Naive B cell (primary cell): ENCODE data around the gene CLEC1A. TPM values are rescaled to one million over a fixed set of nuclear protein-coding genes. Genes with fewer than 3 reads are reported as not detected.

ENCODE experiments used
- ATAC-seq, 2 donors: fragments of 150-1000 bp; cut with Tn5 transposase; 2 replicates each; pipeline ENCODE4 v1.10.0; 2021; ENCODE audit warnings: low read depth in 2 of 2, mild to moderate bottlenecking in 2 of 2, moderate library complexity in 2 of 2
- DNase-seq: peaks from one replicate; pipeline ENCODE4 v3.0.0; 2022
- H3K27ac Mint-ChIP-seq, 6 donors: one replicate each; pipeline ENCODE4 v1.8.0; 2020 to 2022; ENCODE audit warnings: mild to moderate bottlenecking in 6 of 6, mixed read lengths in 6 of 6, moderate library complexity in 5 of 6, inconsistent platforms in 2 of 6
- H3K27me3 Mint-ChIP-seq, 3 donors: one replicate each; pipeline ENCODE4 v1.8.0; 2021 to 2022; ENCODE audit warnings: mixed read lengths in 3 of 3, mild to moderate bottlenecking in 1 of 3
- H3K36me3 Mint-ChIP-seq, 2 donors: one replicate each; pipeline ENCODE4 v1.8.0; 2020 to 2022; ENCODE audit warnings: mixed read lengths in 2 of 2, inconsistent platforms in 1 of 2, mild to moderate bottlenecking in 1 of 2
- H3K4me1 Mint-ChIP-seq, 3 donors: one replicate each; pipeline ENCODE4 v1.8.0; 2020 to 2022; ENCODE audit warnings: mixed read lengths in 3 of 3, inconsistent platforms in 1 of 3, mild to moderate bottlenecking in 1 of 3, moderate library complexity in 1 of 3
- H3K4me3 Mint-ChIP-seq, 8 donors: one replicate each; pipeline ENCODE4 v1.8.0; 2020 to 2022; ENCODE audit warnings: mild to moderate bottlenecking in 8 of 8, mixed read lengths in 8 of 8, moderate library complexity in 8 of 8, inconsistent platforms in 2 of 8
- H3K9me3 Mint-ChIP-seq, 7 donors: one replicate each; pipeline ENCODE4 v1.8.0; 2020 to 2022; ENCODE audit warnings: mixed read lengths in 7 of 7, mild to moderate bottlenecking in 5 of 7, inconsistent platforms in 2 of 7, moderate library complexity in 1 of 7
- polyA plus RNA-seq, 6 donors: library from polyadenylated mRNA; unstranded; fragments of 300-500 nt; fragmentation: Illumina TruSeq; gene quantifications; one replicate each; pipeline ENCODE4 v1.2.3, GENCODE V29; 2021; ENCODE audit warnings: low read depth in 6 of 6

The CLEC1A gene
- not detected for polyA plus RNA-seq

GRCh38 chr12:10098791-10099190 is at the start of gene CLEC1A:
TSS of gene CLEC1A (minus strand) at chr12:10098985. CDS start at chr12:10098922, 63 bp downstream.
- no peak within 1 kb of the TSS for H3K4me3 Mint-ChIP-seq
- peaks cover 4 to 8% of the 10 kb centered on the region in 2 donors for H3K36me3 Mint-ChIP-seq
- H3K27me3 Mint-ChIP-seq, result peaks cover 15 to 24% (median 23%) of the 10 kb centered on the region in 3 donors
- H3K27ac Mint-ChIP-seq, result no peak within 1 kb of the TSS
- ATAC-seq, result no peak
- DNase-seq, result no peak
- peaks cover 2 to 11% (median 4%) of the 10 kb centered on the region in 7 donors for H3K9me3 Mint-ChIP-seq
- no peaks in the 10 kb centered on the region for H3K4me1 Mint-ChIP-seq

GRCh38 chr12:10147714-10148403 is 49.1 kb upstream of the CLEC1A start:
- Mint-ChIP-seq H3K27me3 (peaks cover 16 to 30% (median 16%) of the 10 kb centered on the region in 3 donors), H3K4me3 (no peak overlapping the region), H3K27ac (no peak overlapping the region), H3K4me1 (peaks cover 0 to under 1% (median under 1%) of the 10 kb centered on the region in 3 donors), H3K9me3 (peaks cover 0 to 10% (median 0%) of the 10 kb centered on the region in 7 donors), H3K36me3 (no peaks in the 10 kb centered on the region)
- DNase-seq (no peak), ATAC-seq (no peak)

- peaks cover 0 to 7% (median 0%) of the 10 kb centered on the region in 7 donors for H3K9me3 Mint-ChIP-seq
- H3K4me3 Mint-ChIP-seq, result no peak overlapping the region
- no peak for ATAC-seq
- peaks cover 0 to 5% (median 0%) of the 10 kb centered on the region in 3 donors for H3K4me1 Mint-ChIP-seq
- H3K36me3 Mint-ChIP-seq, result no peaks in the 10 kb centered on the region
- H3K27ac Mint-ChIP-seq, result no peak overlapping the region
- no peak for DNase-seq
- H3K27me3 Mint-ChIP-seq, result peaks cover 21 to 24% (median 23%) of the 10 kb centered on the region in 3 donors
These were observed 44.3 kb upstream of the CLEC1A start for GRCh38 chr12:10142976-10143589.

DNA sequence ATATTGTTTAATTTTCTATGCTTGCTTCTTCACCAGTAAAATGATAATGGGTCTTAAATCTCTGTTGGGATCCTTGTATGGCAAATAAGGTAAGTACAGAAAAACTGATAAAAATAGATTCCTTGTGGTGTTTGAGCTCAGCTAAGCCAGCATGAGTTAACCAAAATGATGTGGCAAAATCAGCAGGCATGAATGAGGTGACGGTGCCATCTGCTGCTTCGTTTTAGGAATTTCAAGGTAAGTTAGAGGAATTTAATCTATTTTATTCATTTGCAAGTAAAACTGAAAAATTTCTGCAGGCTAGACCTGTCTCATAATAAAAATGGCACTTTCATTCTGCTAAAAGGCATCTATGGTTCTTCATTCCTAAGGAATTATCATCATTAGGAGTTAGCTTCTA is 41.2 kb upstream of the CLEC1A start:
- no peaks in the 10 kb centered on the region for H3K36me3 Mint-ChIP-seq
- peak; percentile 41 for DNase-seq
- H3K27me3 Mint-ChIP-seq, result peaks cover 38 to 44% (median 40%) of the 10 kb centered on the region in 3 donors
- H3K4me3 Mint-ChIP-seq, result no peak overlapping the region
- H3K9me3 Mint-ChIP-seq, result no peaks in the 10 kb centered on the region
- no peak overlapping the region for H3K27ac Mint-ChIP-seq
- H3K4me1 Mint-ChIP-seq, result peaks cover 0 to 5% (median 0%) of the 10 kb centered on the region in 3 donors
- peak; percentile 30 to 57 for ATAC-seq

- Mint-ChIP-seq H3K27ac (no peak overlapping the region), H3K27me3 (peaks cover 34 to 46% (median 37%) of the 10 kb centered on the region in 3 donors), H3K4me1 (peaks cover 0 to 5% (median 0%) of the 10 kb centered on the region in 3 donors), H3K9me3 (no peaks in the 10 kb centered on the region), H3K4me3 (peak overlapping the region in 1 of 8 donors; percentile 54), H3K36me3 (no peaks in the 10 kb centered on the region)
- ATAC-seq (no peak), DNase-seq (no peak)
These were observed 37.9 kb upstream of the CLEC1A start for GRCh38 chr12:10136637-10137205.

DNA sequence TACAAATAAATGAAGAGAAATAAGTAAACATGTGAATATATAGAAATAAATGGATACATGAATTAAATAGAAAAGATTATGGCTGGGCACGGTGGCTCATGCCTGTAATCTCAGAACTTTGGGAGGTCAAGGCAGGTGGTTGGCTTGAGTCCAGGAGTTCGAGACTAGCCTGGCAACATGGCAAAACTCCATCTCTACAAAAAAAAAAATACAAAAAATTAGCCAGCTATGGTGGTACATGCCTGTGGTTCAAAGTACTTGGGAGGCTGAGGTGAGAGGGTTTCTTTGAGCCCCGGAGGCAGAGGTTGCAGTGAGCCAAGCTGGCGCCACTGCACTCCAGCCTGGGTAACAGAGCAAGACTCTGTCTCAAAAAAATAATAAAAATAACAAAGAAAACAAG is 36.3 kb upstream of the CLEC1A start:
- no peaks in the 10 kb centered on the region for H3K36me3 Mint-ChIP-seq
- peaks cover 37 to 53% (median 46%) of the 10 kb centered on the region in 3 donors for H3K27me3 Mint-ChIP-seq
- H3K4me3 Mint-ChIP-seq, result no peak overlapping the region
- DNase-seq, result no peak
- no peaks in the 10 kb centered on the region for H3K9me3 Mint-ChIP-seq
- ATAC-seq, result no peak
- peaks cover under 1 to 7% (median 4%) of the 10 kb centered on the region in 3 donors for H3K4me1 Mint-ChIP-seq
- no peak overlapping the region for H3K27ac Mint-ChIP-seq

DNA sequence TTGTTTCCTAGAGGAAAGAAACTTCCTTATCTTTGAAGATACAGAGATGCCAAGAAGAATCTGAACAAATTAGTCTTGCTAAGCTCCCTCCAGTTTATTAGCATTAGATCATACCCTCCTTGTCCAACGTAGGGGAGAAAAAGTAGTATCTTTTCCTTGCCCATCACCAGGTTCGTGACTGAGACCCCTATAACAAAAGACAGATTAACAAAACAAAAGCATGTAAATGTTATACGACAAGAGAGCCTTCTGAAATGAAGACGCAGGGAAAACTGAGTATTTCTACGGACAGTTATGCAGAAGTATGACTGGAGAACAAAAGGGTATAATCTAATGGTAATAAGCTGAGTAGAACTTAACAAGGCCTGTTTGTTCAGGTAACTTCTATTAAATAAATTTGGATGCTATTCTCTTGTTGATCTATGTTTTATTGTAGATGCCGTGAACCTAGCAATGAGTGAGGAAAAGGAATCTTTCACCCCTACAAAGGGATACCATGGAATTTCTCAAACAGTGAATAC is 34.1 kb upstream of the CLEC1A start:
- Mint-ChIP-seq H3K36me3 (no peaks in the 10 kb centered on the region), H3K9me3 (no peaks in the 10 kb centered on the region), H3K4me1 (peaks cover 11 to 18% (median 17%) of the 10 kb centered on the region in 3 donors), H3K27ac (no peak overlapping the region), H3K27me3 (peaks cover 42 to 59% (median 55%) of the 10 kb centered on the region in 3 donors), H3K4me3 (no peak overlapping the region)
- DNase-seq (no peak), ATAC-seq (no peak)

DNA sequence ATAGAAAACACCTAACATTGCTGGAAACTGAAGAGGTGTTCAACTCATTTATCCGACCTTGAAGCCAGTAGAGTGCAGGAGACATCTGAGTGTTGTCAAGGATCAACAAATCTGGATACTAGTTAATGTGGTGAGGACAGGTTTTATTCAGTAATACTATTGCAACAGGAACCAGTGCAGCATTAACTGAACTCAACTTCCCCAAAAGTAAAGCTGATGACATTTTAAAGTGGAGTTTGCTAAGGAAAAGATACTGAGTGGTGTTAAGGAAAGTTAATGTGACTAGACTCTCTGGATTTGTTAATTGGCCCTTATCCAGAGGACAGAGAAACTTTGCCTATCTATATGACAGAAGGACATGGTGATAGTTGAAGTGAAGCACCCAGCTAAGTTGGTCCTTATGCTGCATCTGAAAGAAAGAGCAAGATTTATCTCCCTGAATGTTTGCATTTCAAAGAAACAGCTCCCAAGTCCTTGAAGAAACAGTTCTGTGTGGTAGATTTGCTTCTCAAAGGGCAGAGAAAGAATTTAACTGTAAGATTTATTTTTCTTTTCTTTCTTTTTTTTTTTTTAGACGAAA is 32.4 kb upstream of the CLEC1A start:
- Mint-ChIP-seq H3K4me3 (no peak overlapping the region), H3K9me3 (no peaks in the 10 kb centered on the region), H3K27me3 (peaks cover 45 to 58% (median 52%) of the 10 kb centered on the region in 3 donors), H3K4me1 (peaks cover 11 to 18% (median 17%) of the 10 kb centered on the region in 3 donors), H3K36me3 (no peaks in the 10 kb centered on the region), H3K27ac (no peak overlapping the region)
- ATAC-seq (no peak), DNase-seq (no peak)

DNA sequence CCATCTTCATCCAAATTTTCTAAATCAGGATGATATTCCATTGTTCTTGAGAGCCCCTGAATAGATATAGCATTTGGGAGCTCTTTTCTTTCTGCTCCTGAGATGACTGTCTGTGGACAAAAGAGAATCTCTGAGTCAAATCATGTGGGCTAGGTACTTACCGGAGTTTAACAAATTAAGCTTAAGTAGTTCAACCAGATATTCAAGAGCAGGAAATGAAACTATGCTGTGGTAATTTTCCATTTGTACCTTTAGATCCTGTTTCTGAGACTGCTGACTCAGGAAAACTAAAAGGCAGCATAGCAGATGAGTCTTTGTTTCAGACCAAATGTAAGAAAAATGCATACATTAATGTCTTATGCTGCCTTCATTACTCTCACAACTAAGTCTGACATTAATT is 31.3 kb upstream of the CLEC1A start, which contains the start of gene CLEC7A:
Gene CLEC7A, minus strand, starts transcription at position 158 of the 400 bp plus-strand sequence. Its CDS starts 117 bp downstream, at position 41.
- Mint-ChIP-seq H3K36me3 (no peaks in the 10 kb centered on the region), H3K9me3 (no peaks in the 10 kb centered on the region), H3K4me3 (peak within 1 kb of the TSS in 3 of 8 donors; percentile 16 to 71 (median 30)), H3K27ac (no peak within 1 kb of the TSS), H3K27me3 (peaks cover 49 to 63% (median 58%) of the 10 kb centered on the region in 3 donors), H3K4me1 (peaks cover 11 to 18% (median 17%) of the 10 kb centered on the region in 3 donors)
- ATAC-seq (peak; percentile 94 to 95), DNase-seq (peak; percentile 54)

DNA sequence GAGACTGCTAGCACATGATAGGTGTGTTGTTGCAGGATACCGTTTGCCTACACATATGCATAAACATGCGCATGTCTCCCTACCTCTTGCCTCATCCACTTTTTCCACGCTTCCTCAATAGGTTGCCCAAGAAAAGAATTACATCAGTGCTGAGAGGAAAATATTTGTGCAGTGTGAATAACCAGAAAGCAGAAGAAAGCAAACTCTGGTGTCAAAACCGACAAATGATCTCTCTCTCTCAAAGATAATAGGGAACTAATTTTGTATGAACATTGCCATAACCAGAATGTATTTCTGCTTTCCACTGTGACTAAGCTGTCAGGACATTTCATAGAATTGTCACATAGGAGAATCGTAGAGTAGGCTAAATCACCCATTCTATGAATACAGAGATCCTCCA is 29.9 kb upstream of the CLEC1A start:
- Mint-ChIP-seq H3K27ac (no peak overlapping the region), H3K9me3 (no peaks in the 10 kb centered on the region), H3K27me3 (peaks cover 50 to 59% (median 59%) of the 10 kb centered on the region in 3 donors), H3K36me3 (no peaks in the 10 kb centered on the region), H3K4me3 (no peak overlapping the region), H3K4me1 (peaks cover 11 to 18% (median 17%) of the 10 kb centered on the region in 3 donors)
- ATAC-seq (peak in 1 of 2 donors; percentile 38), DNase-seq (no peak)

DNA sequence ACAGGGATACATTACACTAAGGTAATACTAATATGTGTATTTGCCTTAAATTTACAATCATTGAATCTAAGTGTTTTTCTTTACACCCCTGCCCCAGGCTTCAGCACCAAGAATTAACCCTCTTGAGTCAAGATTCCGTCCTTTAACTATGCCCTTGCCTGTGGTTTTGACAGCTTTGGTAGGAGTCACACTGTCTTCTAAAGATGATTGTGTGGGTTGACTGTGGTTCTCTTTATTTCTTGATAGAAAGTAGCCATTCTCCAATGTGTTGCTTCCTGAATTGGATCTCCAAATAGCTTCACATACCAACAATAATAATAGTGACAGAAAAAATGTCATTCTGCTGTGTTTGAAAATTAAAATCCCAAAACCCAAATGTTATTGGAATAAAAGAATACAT is 27.6 kb upstream of the CLEC1A start:
- ATAC-seq, result no peak
- DNase-seq, result no peak
- peaks cover 11 to 19% (median 17%) of the 10 kb centered on the region in 3 donors for H3K4me1 Mint-ChIP-seq
- peaks cover 0 to 5% of the 10 kb centered on the region in 2 donors for H3K36me3 Mint-ChIP-seq
- no peak overlapping the region for H3K27ac Mint-ChIP-seq
- H3K9me3 Mint-ChIP-seq, result no peaks in the 10 kb centered on the region
- no peak overlapping the region for H3K4me3 Mint-ChIP-seq
- peaks cover 44 to 52% (median 45%) of the 10 kb centered on the region in 3 donors for H3K27me3 Mint-ChIP-seq

- DNase-seq (no peak), ATAC-seq (no peak)
- Mint-ChIP-seq H3K4me1 (peaks cover 4 to 6% (median 5%) of the 10 kb centered on the region in 3 donors), H3K4me3 (no peak overlapping the region), H3K9me3 (peaks cover 0 to 9% (median 5%) of the 10 kb centered on the region in 7 donors), H3K36me3 (peaks cover 0 to 5% of the 10 kb centered on the region in 2 donors), H3K27me3 (peaks cover 32 to 39% (median 37%) of the 10 kb centered on the region in 3 donors), H3K27ac (no peak overlapping the region)
These were observed 23.9 kb upstream of the CLEC1A start for GRCh38 chr12:10122689-10123088.

DNA sequence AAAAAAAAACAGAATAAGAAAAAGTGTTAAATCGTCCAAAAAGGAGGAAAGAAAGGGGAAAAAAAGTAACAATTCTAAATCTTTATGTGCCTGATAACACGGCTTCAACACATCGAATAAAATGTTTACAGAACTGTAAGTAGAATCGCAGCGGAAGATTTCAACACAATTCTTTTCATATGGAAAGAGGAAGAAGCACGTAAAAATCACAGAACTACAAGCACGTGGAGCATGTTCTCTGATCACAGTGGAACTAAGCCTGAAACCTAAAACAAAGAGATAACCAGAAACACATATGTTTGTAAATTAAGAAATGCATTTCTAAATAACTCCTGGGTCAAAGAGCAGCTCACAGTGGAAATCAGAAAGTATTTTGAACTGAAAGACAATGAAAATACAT is 22.5 kb upstream of the CLEC1A start:
- no peak overlapping the region for H3K4me3 Mint-ChIP-seq
- H3K27me3 Mint-ChIP-seq, result peaks cover 26 to 29% (median 27%) of the 10 kb centered on the region in 3 donors
- ATAC-seq, result peak in 1 of 2 donors; percentile 25
- H3K27ac Mint-ChIP-seq, result no peak overlapping the region
- H3K36me3 Mint-ChIP-seq, result peaks cover 0 to 5% of the 10 kb centered on the region in 2 donors
- peaks cover 0 to 9% (median 5%) of the 10 kb centered on the region in 7 donors for H3K9me3 Mint-ChIP-seq
- no peak for DNase-seq
- peaks cover 4 to 6% (median 5%) of the 10 kb centered on the region in 3 donors for H3K4me1 Mint-ChIP-seq
